Retina (tissue), 1 donor: ENCODE results near the gene RAD51AP1.

ENCODE experiments used
- DNase-seq: peaks from one replicate; pipeline ENCODE4 v3.0.0-alpha.2; 2016

Gene RAD51AP1

GRCh38 chr12:4552191-4552590 lies 13.5 kb downstream of the RAD51AP1 start:
- DNase-seq: no peak

DNA sequence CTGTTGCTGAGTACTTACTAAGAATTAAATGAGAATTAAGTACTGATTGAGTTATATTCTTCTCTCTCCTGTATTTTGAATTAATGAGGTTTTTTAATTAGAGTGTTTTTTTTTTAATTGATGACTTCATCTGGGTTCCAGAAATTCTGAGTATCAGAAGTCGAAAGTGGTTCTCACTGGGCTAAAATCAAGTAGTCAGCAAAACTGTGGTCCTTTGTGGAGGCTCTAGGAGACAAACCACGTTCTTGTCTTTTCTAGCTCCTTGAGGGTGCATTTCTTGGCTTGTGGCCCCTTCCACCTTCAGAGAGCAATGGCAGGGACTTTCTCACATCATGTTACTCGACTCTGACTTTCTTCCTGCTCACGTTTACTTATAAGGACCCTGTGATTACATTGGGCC lies 15.3 kb downstream of the RAD51AP1 start:
- DNase-seq: no peak

DNA sequence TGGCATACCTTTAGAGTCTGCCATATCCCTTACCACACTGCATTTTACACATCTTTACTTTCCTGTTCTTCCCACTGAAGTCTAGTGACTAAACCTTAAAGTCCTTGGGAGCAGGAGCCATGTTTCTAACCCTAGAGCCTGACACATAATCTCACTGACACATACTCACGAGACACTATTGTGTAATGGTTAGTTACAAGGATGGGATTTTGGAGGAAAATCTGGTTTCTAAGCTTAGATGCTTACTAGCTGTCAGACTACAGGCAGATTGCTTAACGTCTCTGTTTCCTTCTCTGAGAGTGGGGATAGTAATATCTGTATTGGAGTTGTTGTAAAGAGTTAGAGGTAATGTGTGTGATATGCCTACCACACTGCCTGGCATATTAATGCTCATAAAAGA lies 17.1 kb downstream of the RAD51AP1 start:
- no peak for DNase-seq

GRCh38 chr12:4556735-4557530 lies 18.2 kb downstream of the RAD51AP1 start:
- no peak for DNase-seq

DNA sequence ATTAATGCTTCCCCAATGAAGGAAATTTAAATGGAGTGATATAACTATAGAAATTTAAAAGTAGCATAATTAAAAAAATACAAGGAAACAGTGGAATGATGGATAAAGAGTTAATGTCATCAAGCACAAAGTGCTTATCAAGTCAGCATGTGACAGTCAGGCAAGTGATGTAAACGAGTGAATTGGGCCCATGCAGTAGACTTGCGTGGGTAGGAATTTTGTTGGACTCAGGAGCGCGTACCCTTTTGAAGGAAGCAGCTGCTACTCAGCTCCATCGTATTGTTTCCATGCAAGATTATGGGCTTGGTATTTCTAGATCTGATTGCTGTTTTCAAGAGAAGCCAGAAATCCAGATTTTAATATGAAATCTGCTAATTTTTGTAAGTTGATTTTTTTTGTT lies 18.9 kb downstream of the RAD51AP1 start:
- no peak for DNase-seq

GRCh38 chr12:4558171-4558570 lies 19.5 kb downstream of the RAD51AP1 start:
- no peak for DNase-seq

- DNase-seq: peak; percentile 95
Measured at GRCh38 chr12:4562034-4562657, 23.5 kb downstream of the RAD51AP1 start, which contains the start of gene DYRK4. TSS of gene DYRK4 (plus strand) at chr12:4562208. CDS start at chr12:4562246, 38 bp downstream.

- DNase-seq: no peak
Measured at GRCh38 chr12:4563336-4563735, 24.6 kb downstream of the RAD51AP1 start.

- no peak for DNase-seq
Measured at GRCh38 chr12:4564818-4565217, 26.1 kb downstream of the RAD51AP1 start.

DNA sequence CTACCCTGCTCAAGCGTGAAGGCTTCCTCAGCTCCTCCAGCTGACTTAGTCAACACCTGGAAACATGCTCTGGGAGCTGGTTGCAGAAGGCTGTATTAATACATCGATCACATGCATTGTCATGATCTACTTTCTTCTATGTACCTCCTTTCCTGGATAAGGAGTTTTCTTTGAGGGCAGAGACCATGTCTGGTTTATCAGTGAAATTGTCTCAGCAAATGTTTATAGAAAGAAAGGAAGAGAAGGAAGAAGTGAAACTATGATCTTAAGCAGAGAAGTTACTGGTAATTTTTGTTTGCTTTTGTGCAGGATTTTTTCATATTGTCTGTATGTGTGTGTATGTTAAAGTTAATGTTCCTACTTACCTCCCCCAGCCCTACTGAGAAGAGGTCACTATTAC lies 27.8 kb downstream of the RAD51AP1 start:
- DNase-seq: no peak

DNA sequence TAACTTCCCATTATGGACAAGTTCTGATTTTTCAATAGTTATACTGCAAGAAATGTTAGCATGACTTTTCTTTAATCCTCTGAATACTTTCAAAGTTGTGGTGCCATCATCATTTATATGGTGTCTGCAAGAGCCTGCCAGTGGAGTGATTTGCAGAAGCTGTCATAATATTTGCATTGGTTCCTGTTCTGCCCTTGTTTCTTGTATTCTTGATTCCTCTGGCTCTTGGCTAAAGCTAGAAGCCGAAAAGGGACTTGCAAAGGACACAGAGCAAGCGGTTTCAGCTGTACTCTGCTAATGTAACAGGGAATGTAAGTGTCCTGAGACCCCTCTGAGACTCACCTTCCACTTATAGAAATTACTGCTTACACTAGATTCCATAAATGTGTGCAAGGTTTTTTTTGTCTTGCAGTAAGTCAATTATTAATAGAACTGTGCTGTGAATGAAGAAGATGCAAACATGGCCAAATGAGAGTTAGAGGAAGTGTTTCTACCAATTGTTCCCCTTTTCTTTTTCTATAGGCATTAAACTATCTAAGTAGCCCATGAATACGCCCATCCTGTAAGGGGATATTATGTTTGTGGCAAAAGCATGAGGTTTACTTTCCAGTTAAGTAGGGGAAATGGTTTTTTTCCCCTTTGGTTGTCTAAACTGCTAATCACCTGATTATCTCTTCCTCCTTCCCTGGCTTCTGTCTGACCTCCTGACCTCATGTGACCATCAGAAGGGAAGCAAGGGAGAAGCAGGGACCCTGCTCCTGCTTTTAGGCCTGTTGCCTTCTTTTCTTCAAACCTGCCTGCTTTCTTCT lies 28.6 kb downstream of the RAD51AP1 start:
- DNase-seq: no peak

DNA sequence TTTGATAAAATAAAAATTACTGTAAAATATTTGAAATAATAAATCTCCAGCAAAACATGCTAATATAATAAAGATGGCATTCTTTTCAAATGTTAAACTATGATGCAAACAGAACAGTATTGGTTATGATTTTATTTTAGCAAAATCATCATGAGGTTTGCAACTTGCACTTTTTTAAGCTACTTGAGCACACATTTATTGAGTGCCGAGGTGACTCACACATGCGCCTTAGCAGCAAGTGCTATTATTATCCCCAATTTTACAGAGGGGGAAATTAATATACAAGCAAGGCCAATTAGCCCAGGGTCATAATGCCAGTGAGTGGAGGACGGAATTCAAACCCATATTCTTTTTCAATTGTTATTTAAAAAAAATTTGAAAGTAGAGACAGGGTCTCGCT lies 30.6 kb downstream of the RAD51AP1 start:
- no peak for DNase-seq

DNA sequence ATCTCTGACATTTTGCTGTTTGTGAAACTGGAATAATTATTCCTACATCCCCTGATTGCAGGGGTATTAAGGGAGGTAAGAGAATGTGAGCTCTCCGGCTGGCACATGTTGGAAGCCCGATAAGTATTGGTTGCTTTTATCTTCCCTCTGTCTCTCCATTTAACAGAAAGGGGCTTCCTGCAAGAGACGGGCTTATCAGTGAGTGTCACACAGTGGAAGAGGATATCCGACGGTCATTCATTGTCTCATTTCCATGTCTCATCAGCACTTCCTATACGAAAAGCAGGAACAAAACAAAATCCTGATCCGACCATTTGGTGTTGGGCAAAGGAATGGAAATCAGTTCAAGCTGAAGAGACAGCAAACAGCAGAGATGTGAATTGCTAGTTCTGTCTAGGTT lies 34.0 kb downstream of the RAD51AP1 start:
- no peak for DNase-seq

- no peak for DNase-seq
Measured at GRCh38 chr12:4579305-4580102, 40.8 kb downstream of the RAD51AP1 start.

GRCh38 chr12:4580281-4580688 lies 41.6 kb downstream of the RAD51AP1 start:
- DNase-seq: peak; percentile 32

DNA sequence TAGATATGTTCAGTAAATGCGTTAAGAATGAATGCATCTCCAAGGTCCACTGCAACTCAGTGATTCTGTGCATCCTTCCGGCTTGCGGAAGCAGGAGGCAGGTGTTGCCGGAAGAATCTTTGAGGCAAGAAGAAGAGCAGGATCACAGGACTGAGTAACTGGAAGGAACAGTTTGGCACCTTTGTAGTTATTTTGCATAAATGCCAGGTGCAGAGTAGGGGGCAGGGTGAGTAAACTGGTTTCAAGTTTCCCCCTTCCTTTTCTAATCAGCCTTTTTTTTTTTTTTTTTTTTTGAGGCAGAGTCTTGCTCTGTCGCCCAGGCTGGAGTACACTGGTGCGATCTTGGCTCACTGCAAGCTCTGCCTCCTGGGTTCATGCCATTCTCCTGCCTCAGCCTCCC lies 45.6 kb downstream of the RAD51AP1 start:
- DNase-seq: no peak

- DNase-seq: no peak
Measured at GRCh38 chr12:4584896-4585295, 46.2 kb downstream of the RAD51AP1 start.

GRCh38 chr12:4586500-4586899 lies 47.8 kb downstream of the RAD51AP1 start:
- no peak for DNase-seq

DNA sequence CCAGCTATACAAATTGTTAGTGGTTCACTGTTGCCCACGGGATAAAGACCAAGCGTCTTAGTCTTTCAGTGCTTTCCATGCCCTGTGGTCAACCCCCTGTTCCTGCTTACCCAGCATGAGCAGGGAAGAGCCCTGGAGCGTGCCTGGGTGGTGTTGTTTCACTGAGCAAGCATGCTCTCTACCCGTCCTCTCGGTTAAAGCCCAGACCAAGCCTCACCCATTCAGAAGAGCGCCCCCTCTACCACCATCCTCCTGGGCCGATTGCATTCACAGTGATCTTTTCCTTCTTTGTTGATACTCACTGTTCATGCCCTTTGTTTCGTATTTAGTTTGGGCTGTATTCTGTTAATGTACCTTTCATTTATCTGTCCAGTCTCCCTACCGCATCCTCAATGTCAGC lies 48.4 kb downstream of the RAD51AP1 start:
- DNase-seq: no peak

DNA sequence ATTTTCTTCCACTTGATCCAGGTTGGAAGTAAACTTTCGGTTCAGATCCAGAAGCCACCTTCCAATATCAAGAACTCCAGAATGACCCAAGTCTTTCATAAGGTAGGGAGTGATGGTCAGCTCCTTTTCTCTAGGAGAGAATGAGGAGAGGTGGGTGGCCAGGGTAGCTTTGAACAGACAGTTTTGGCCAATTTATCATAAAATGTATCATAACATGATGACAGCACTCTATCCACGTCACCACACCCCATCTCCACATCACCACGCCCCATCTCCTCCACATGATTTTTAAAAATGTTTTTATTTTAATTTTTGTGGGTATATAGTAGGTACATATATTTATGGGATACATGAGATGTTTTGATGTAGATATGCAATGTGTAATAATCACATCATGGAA lies 50.2 kb downstream of the RAD51AP1 start:
- no peak for DNase-seq

DNA sequence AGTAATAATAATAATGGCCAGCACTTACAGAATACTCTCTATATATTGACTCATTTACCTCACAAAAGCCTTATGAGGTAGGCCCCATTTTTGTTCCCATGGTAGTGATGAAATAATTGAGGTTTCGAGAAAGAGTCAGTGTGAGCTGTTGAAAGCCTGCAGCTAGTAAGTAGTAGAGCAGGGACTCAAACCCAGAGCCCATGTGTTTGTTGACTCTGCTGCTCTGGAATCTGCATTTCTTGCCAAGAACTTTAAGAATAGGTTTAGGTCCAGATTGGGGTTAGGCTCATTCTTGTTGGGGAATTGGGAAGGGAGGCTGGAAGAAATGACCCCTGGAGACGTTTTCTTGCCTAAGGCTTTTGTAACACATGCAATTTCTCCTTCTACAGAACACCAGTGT lies 51.3 kb downstream of the RAD51AP1 start:
- DNase-seq: no peak

DNA sequence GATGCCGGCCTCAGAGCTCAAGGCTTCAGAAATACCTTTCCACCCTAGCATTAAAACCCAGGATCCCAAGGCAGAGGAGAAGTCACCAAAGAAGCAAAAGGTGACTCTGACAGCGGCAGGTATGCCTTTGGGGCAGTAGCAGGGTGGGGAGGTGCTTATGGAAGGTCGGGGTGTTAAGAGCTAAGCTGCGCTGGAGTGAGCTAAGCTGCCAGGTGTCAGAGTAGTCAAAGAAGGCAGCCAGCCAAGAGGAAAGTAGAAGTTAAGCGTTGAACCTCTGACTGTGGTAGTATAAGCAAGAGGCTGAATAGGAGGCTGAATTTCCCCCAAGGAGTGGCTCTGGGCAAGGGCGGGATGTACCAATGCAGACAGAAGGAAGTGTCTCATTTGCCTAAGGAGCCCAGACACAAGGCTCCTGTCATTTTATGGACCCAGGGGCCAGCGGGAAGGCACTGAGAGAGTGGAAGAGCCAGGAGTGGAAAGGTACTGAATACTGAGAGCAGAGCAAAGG lies 52.5 kb downstream of the RAD51AP1 start:
- DNase-seq: no peak

DNA sequence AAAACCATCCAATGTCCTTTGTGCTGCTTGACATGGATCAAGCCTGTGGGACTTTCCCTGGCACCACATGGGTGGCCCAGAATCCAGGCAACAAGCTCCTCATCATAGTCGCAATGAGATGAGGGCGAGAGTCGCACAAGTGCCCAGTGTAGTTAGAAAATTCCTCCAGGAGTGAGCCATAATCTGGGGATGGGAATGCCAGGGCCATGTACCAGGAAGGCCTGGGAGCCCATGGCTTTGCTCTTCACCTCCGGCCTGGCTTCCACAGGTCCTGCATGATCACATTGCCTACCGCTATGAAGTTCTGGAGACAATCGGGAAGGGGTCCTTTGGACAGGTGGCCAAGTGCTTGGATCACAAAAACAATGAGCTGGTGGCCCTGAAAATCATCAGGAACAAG lies 57.2 kb downstream of the RAD51AP1 start:
- no peak for DNase-seq
